Measurements from ENCODE around the gene ERMAP.
A peak's percentile ranks its signal among the peaks of the same experiment; 100 is the strongest.

Gene ERMAP, protein sequence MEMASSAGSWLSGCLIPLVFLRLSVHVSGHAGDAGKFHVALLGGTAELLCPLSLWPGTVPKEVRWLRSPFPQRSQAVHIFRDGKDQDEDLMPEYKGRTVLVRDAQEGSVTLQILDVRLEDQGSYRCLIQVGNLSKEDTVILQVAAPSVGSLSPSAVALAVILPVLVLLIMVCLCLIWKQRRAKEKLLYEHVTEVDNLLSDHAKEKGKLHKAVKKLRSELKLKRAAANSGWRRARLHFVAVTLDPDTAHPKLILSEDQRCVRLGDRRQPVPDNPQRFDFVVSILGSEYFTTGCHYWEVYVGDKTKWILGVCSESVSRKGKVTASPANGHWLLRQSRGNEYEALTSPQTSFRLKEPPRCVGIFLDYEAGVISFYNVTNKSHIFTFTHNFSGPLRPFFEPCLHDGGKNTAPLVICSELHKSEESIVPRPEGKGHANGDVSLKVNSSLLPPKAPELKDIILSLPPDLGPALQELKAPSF

DNA sequence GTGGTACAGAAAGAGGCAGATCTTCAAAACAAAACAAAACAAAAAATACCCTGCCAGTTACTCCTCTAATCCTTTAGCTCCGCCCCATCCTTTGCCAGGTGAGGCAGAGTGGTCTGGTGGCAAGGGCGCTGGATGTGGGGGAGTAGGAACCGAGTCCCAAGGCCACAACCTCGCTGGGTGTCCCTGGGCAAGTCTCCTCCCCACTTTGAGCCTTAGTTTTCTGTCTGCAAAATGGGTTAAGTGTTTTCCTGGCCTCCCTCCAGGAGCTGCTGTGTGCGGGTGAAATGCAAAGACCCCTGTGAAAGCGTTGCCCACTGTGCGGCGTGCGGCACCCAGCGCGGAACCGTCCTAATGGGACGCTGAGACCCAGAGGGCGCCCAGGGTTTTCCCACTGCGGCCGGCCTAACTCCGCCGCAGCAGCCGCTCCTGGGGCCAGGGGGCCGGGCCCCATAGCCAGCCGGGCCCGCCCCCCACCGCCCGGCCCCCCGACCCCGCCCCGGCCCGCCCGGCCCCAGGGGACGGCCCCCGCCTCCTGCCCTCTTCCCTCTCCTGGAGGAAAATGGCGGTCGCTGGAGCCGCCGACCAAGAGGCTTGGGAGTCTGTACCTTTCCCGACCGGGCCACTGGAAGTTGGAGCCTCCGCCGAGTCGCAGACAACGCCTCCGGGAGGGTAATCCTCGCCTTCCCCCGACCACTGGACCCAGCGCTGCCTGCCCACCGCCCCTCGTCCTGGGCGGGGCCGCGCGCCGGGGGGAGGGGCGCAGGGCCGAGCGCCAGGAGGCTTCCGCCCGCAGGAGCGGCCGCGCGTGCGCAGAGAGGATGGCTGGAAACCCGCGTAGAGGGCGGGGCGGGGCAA lies at the start of gene ERMAP, which contains the start of gene SVBP:
ERMAP (plus strand) TSS at position 538 of the 855 bp plus-strand sequence. CDS start 13,327 bp downstream, outside the sequence.
SVBP (minus strand) TSS at position 813 of the 855 bp plus-strand sequence. CDS start 853 bp downstream, outside the sequence.
- peak; percentile 79 for DNase-seq (ENCODE audit: low read depth)

DNA sequence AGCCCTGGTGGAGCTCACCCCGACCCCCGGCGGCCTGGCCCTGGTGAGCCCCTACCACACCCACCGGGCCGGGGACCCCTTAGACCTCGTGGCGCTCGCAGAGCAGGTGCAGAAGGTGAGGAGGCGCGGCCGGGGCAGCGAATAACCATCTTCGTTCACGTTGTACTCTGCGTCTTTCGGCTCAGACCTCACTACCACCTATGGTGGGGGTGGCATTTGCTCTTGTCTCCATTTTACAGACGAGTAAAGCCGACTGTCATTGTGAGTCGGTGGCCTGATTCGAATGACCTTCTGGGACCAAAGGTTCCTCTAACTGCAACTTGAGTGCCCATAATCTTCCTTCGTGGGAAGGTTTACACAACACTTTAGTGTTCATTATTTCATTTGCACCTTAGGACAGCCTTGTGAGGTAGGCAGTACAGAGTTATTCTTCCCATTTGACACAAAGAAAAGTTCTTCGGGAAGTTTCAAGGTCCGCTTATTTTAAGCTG lies 49.4 kb upstream of the ERMAP start:
- no peak for DNase-seq (ENCODE audit: low read depth)

DNA sequence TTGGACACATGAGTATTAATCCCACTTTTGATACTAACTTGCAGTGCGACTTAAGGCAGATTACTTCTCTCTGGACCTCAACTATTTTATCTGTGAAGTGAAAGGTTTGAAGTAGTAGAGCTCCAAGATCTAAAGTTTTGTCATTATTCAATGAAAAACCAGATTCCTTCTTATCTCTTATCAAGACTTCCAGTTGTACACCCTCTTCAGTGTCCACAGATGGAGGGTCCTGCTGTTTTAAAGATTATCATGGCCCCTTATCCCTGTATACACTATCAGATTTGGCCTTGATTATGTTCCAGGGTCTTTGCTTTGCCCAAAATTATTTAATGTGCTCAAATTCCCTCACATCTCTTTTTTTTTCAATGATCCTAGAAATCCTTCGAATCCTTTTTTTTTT lies 48.8 kb upstream of the ERMAP start:
- no peak for DNase-seq (ENCODE audit: low read depth)

DNA sequence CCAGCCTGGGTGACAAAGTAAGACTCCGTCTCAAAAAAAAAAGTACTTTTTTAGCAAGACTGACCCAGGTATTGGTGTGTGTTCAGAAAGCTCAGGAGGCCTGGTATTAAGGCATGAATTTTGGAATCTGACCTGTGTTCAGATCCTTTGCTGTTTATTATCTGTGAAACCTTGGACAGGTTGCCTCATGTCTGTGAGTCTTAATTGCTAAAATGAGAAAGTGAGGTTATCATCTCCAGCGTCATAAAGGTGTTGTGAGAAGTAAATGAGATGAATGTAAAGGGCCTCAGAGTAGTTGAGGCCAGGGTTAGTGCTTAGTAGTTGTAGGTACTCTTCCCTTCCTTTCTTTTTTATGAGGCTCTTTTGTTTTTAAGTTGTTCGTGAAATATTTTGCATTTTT lies 47.1 kb upstream of the ERMAP start:
- DNase-seq (ENCODE audit: low read depth), result no peak

DNA sequence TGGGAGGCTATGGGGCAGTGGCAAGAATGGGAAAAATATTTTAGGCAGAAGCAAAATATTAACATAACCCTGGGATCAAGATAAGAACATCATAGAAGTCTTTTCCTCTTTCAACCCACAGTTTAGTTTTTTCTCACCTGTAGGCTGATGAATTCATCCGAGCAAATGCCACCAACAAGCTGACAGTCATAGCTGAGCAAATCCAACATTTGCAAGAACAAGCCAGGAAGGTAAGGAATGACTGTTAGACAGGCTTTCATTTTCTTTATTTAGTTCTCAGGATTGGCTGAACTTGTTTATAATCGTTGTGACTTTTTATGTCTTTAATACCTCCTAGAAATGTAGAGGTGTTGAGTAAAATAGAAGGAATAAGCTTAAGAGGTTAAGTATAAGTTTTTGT lies 43.5 kb upstream of the ERMAP start:
- no peak for DNase-seq (ENCODE audit: low read depth)

DNA sequence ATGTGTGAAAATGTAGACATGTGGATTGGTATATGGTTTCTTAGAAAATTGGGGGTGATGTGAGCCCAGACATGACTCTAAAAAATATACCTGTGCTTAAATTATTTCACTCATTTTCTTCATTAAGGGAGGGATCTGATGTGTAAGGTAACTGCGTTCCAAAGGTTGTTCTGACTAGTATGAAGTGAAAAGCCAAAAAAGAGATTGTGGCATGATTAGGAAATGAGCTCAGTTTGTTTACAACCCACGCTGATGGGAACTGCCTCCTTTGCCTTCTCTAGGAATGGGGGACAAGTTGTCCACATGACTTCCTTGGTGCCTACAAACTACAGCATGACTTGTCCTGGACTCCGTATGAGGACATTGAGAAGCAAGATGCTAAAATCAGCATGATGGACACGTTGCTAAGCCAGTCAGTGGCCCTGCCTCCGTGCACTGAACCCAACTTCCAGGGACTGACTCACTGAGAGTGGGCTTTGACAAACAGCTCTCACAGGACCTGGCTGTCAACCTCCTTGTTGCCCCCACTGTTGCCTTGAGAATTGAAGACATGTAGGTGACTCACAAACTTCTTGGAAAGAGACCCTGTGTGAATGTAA lies 41.9 kb upstream of the ERMAP start:
- DNase-seq (ENCODE audit: low read depth), result no peak

DNA sequence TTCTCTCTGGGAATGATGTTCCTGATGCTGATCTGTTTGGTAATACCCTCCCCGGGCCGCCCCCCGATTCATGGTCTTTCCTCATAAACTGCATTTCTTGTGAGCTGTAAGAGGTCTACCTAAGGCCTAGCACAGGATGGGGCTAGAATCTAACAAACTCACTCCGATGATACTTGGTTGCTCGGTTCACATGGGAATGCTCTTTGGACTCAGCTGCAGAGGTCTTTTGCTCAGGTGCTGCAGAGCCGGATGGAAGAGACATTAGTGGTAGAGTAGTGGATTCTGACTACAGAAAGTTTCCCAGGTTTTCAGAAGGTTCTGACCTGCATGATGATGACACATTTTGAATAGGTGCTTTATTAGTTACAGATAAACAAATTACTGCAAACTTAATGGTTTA lies 40.4 kb upstream of the ERMAP start:
- DNase-seq (ENCODE audit: low read depth), result no peak

DNA sequence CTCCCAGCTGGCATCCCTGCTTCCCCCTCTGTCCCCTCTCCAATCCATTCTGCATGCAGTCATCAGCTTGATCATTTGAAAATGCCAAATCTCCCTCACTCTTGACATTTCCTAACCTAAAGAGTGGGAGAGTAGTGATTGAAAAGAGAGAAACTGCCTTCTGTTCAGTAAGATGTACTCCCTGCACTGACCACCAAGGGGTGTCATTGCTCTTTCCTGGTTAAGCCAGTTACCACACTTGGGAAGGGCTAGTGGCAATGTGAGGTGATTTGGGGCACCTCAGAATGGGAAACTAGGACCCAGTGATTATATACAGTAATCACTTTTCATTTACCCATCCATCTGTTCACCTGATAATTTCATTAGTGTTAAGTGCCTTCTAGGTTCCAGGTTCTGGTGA lies 39.1 kb upstream of the ERMAP start:
- no peak for DNase-seq (ENCODE audit: low read depth)

DNA sequence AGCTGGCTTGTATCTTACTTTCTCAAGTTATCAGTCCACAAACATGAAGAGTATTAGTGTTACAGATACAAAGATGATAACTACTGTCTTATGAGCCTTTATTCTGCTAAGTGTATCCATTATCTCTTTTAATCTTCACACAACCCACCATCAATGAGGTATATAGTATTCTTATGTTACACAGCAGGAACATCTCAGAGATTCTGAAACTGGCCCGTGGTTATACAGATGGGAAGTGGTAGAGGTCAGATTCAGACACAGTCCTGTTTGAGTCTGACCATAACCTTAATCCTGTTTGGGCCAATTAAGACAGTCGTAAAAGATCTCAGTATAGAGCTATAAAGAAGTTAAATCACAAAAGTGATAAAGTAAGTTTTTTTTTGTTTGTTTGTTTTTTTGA lies 37.2 kb upstream of the ERMAP start:
- no peak for DNase-seq (ENCODE audit: low read depth)

DNA sequence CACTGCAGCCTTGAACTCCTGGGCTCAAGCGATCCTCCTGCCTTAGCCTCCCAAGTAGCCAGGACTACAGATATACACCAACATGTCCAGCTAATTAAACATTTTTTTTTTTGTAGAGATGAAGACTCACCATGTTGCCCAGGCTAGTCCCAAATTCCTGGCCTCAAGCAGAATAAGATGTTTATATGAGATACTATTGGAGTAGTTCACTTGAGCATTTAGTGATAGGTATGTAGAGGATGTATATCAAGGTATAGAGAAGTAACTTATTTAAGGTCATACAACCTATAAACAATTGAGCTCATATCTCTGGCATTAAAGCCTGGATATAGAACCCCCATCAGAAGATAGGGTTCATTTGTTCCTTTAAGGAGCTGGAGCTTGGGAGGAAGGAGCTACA lies 36.7 kb upstream of the ERMAP start:
- DNase-seq (ENCODE audit: low read depth), result no peak

DNA sequence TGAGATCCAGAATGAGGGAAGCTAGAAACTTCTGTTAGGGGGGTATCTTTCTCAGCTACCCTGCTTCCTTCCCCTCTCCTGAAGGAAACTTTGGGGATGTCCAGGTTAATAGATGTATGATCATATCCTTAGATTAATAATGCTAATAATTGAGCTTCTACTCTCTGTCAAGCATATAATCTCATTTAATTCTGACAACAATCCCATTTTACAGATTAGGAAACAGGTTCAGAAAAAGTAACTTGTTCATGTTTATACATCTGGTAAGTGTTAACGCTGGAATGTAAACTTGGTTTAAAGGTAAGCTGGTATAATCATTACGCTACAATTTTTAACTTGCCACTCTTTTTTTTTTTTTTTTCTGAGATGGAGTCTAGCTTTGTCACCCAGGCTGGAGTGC lies 33.8 kb upstream of the ERMAP start:
- no peak for DNase-seq (ENCODE audit: low read depth)

DNA sequence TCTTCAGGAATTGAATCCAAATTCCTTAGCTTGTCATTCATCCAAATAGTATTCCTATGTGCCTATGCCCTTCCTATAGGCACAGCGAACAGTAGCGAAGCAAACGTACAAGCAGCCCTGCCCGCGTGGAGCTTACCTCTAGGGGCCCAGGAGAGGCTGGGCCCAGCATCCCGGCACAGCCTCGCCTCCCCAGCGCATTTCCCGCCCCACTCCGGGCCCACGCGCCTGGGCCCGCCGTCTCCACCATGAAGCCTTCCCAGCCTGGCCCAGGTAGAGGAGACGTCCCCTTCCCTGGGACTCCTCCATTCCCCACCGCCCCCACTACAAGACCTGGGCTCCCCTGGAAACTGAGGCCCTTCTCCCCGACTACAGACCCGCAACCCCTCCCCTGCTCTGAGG lies 32.4 kb upstream of the ERMAP start:
- no peak for DNase-seq (ENCODE audit: low read depth)

DNA sequence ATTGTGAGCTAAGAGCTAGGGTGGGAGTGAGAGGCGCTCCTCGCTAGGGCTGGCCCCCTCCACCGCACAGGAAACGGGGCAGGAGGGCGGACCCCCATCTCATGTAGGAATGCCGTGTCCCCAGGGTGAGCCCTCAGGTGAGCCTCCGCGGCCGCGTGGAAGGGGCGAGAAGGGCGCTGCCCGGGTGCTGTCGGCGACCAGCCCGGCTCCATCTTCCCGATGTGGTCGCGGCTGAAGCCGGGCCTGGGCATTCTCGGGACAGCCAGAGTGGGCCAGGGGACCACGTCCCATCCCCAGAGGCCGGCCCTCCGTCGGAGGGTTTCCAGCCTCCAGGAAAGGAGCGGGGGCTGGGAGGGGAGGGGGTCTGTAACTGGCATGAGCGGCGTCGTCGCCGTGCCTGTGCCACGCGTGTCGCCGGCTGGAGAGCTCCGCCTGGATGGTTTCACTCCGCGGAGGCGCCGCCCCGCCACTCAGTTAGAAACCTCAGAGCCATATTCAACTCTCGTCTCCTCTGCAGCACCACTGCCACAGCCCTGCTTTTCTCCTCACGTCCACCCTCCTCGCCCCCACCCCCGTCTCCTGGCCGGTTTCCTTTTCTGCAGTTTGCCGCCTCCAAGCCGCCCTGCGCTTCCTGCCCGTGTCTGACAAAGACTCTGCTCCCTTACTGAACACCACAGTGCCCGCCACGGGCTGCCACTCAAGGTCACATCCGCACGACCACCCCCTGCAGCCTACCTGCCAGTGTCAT lies 31.8 kb upstream of the ERMAP start, which contains the start of gene TMEM269:
TMEM269 (plus strand) TSS at position 46 of the 748 bp plus-strand sequence. CDS start 4,903 bp downstream, outside the sequence.
- DNase-seq (ENCODE audit: low read depth), result no peak

DNA sequence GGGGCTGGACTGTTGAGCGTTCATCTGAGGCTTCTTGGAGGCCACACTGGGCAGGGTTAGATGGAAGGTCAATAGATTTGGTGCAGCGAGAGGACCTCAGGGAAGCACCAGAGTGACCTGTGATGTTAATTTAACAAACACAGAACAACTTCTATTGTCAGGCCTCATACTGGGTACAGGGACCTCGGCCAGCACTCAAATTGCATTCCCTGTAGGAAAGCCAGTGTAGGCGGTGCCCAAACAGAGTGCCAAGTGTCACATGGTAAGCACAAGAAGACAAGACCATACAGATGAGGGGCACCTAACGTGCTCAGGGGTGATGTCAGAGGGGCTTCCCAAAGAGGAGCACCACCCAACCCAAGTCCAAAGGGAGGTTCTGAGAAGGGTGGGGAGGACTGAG lies 30.8 kb upstream of the ERMAP start:
- no peak for DNase-seq (ENCODE audit: low read depth)

DNA sequence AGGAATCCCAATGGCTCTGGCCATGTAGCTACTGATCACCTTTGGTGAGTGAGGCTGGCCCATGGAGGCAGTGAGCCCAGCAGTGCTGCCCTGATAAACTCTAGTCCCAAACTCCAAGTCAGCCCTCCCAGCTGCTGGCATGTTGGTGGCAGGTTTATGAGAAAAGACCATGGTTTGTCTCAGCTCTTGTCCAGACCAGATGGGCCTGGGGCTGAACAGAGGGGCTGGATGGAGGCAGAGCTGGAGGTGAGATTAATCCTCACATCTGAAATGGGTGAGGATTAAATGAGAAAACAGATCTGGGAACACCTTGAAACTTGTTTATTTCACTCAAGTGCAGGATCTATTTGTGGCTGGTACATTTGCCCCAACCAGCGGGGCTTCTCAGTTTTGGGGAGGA lies 28.9 kb upstream of the ERMAP start:
- DNase-seq (ENCODE audit: low read depth), result no peak

DNA sequence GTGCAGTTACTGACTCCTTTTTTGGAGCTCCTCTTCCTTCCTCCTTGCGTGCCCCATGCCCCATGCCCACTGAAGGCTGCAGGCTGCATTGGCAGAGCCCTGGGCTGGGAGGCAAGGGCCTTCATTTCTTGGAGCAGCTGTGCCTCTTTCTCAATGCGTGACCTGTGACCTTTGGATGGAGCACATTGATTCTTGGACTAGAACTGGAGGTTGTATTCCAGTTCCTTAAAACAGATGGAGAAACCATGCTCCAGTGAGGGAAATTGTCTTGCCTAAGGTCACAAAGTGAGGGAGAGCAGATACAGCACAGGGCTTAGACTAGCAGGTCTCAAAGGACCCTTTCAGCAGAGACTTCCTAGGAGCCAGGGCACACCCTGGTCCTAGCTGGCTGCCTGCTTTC lies 23.1 kb upstream of the ERMAP start:
- DNase-seq (ENCODE audit: low read depth), result no peak

DNA sequence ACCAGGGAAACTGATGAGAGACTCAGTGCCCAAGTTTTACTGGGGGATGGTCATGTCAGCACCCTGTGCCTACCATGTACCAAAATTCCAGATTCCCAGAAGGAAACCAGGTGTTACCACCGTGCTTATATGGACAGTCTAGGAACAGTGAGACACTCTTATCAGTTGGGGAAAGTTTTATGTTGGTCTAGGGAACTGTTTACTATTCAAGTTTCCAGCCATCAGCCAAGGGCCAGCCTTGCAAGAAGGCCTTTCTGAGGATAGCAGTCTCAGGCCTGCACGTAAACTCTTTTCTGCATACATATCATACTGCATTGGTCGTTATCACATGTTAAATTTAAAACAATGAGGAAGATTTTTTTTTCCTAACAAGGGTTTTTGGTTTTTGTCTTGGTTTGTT lies 19.5 kb upstream of the ERMAP start:
- DNase-seq (ENCODE audit: low read depth), result no peak

DNA sequence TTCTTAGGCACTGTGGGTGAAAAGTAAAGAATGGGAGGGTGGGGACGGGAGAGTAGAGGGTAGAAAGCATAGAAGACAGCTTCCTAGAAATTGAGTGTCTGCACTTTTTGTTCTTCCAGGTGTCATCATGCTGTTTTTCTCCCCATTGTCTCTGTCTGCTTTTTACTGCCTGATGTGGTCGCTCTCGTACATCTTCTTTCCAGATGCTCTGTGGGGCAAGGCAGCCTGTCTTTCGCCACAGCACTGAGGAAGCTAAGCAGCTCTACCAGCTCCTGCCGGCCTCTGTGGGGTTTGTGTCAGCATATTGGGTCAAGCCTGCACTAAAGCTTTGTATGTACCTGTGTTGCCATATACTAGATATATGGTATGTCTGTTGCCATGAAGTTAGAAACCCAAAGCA lies 18.9 kb upstream of the ERMAP start:
- no peak for DNase-seq (ENCODE audit: low read depth)

DNA sequence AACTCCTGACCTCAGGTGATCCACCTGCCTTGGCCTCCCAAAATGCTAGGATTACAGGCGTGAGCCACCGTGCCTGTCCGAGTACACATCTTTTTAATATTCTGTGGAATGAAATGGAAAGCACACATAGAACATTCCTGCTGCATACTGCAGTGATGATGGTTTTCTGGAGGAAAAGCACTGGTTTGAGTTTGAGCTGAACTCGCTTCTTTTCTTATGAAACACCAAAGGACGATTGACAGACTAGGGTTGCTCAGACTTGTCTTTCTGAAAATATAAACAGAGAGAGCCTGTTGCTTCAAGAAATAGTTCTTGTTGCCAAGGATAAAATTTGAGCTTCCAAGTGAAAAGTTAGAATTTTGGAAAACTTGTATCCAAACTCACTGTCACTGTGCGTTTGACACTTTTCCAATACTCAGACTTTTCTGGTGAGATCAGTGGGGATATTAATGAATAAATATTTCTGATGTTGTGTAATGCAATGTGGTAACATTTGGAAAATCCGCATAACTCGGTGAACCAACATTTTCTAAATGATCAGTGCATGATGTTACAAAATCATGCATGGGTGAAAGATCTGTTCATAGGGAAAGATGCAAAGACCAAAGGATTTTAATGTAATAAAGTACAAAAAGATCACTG lies 15.0 kb upstream of the ERMAP start:
- no peak for DNase-seq (ENCODE audit: low read depth)

DNA sequence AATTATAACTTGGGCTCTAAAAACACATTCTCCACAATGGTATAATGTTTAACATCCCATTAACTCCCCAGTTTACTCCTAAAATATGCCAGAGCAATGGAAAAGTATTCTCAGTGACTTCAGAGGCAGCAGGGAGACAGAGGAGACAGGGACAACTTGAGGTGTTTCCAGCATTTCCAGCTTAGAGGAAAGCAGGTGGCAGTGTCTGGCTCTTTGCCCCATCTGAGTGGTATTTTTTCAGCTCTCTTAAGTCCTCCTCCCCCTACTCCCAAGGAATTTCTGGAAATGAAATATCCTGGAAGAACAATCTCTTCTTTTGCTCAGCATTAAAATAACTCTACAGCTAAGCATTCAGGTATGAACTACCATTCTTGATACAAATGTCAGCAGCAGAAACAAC lies 10.8 kb upstream of the ERMAP start:
- no peak for DNase-seq (ENCODE audit: low read depth)

DNA sequence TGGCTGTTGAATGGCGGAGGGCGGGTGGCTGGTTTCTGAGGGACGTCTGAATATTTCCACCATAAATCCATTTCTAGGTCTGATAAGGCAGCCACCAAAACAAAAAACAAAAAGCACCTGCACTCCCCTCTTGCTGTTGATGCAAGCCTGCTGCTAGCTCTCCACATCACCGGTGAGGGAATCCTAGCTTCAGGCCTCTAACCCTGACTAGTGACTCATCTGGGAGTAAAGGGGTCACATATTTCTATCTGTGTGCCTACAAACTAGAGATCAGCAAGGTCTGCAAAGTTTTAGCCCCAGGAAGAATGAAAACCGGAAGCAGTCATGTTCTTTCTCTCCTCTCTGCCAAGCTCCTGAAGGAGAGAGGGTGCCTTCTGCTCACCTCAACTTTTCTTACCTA lies 10.3 kb upstream of the ERMAP start:
- no peak for DNase-seq (ENCODE audit: low read depth)

Measured in CMK (cell line).